D721Med (cell line): ENCODE data around the gene DOCK9.

Experiments
- DNase-seq: peaks from one replicate; pipeline ENCODE4 v3.0.0; 2011; ENCODE audit warnings: low spot score; ENCODE audit not compliant: insufficient read length
- FAIRE-seq: peaks from 2 replicates; lab custom pipeline; 2011; peaks lifted over from hg19 to GRCh38; lab: Jason Lieb, UNC
- CTCF ChIP-seq: IDR thresholded peaks from 2 replicates; pipeline ENCODE4 v1.5.1; 2012; ENCODE audit warnings: mild to moderate bottlenecking, control low read depth; ENCODE audit not compliant: insufficient read depth; ENCODE audit errors: missing control alignments

The DOCK9 gene

DNA sequence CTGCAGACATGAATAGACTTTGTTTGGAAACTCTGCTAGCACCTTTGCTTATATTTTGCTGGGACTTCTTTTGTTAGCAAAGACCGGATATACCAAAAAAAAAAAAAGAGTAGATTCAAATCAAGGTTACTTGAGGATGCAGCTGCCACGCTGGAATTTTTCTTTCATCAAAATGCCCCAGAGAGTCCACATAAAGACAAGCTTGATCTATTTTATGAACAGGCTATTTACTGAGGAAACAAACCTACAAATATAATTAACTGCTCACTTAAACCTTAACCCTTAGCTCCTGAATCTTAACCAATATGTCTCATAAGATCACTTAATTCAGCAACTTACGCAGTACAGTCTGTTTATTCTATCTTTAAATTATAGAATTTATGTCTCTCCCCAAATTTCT lies 27.1 kb upstream of the DOCK9 start:
- DNase-seq: no peak
- FAIRE-seq: no peak
- TF ChIP-seq CTCF: no peak

DNA sequence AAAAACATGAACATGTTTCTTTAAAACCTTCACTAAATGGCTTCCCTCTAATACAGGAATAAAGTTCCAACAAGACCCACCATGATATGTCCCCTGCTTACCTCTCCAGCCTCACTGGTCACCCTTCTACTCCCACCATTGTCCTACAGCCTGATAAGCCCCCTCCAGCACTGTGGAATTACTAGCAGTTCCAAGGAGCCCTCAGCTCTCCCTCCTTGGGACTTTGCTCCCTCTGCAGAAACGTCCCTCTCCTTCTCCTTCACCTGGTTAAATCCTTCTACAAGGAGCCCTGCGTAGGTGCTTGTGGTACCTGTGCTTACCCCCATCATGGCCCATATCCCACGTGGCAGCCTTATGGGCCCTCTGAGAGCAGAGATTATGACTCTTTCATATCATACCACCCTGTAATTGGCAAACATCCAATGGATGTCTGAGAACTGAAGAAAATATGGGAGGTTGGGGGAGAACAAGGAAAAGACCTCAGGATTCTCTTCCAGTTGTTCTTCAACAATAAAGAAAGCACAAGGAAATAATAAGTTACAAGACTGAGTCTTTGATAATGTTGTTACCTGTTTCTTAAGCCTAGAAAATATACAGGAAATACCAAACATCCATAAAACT lies 26.1 kb upstream of the DOCK9 start:
- no peak for TF ChIP-seq CTCF
- no peak for DNase-seq

DNA sequence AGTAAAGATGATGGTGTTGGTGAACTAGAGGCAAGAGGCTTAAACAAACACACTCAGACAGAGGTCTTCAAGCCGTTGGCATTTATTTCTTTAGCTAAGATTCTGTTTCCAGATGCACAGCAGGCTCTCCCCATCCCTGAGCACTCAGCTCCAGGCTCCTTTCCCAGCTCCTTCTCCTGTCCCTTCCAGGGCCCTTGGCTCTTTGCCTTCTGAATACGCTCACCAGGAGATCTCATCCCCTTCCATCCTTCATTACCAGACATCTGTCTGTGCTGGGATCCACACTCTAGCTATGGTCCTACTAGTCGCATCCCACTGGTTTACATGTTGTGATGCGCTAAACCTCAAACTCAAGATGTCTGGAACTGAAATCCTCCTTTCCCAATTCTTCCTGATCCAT lies 25.3 kb upstream of the DOCK9 start:
- no peak for TF ChIP-seq CTCF
- DNase-seq (no peak), FAIRE-seq (no peak)

More for the DNA sequence above, 26.1 kb upstream of the DOCK9 start:
- no peak for FAIRE-seq

DNA sequence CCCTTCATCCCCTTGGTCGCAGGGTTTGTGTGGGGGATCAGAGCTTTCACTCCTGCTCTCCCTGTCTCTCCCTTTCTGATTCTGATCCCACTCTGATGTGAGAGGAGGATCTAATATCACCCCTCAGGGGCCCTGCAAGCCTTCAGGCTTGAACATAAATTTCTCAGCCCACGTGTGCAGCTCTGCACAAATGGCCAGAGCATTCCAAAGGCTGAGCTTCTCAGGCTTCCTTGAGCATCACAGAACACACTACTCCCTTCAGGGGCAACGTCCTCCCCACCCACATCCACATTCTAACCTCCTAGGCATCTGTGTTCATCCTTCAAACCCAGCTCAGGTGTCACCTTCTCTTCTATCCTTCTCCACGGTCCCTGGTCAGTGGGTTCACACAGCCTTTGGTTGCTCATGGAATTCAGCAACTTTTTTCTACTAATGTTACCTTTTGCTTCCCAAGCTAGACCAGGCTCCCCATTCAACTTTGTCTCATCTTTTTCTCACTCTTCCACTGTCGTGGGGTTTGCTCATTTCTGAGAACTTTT lies 24.4 kb upstream of the DOCK9 start:
- FAIRE-seq (no peak), DNase-seq (no peak)
- no peak for TF ChIP-seq CTCF

- DNase-seq (no peak), FAIRE-seq (no peak)
- no peak for TF ChIP-seq CTCF
Observed at GRCh38 chr13:99000137-99000536, 22.3 kb upstream of the DOCK9 start.

DNA sequence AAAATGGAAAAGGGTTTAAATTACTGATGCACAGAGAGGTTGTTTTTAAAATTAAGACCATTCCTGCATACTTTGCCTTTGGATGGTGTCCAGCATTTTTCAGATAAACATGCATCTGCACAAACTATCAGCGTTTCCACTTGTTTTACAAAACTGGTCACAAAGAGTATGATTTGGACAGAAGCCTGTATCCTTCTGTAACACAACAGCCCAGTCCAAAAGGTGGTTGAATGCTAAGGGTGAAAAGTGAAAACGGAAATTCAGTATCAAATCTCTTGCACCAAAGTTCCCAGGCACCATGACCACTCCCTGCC lies 21.7 kb upstream of the DOCK9 start:
- no peak for TF ChIP-seq CTCF
- FAIRE-seq: no peak

DNA sequence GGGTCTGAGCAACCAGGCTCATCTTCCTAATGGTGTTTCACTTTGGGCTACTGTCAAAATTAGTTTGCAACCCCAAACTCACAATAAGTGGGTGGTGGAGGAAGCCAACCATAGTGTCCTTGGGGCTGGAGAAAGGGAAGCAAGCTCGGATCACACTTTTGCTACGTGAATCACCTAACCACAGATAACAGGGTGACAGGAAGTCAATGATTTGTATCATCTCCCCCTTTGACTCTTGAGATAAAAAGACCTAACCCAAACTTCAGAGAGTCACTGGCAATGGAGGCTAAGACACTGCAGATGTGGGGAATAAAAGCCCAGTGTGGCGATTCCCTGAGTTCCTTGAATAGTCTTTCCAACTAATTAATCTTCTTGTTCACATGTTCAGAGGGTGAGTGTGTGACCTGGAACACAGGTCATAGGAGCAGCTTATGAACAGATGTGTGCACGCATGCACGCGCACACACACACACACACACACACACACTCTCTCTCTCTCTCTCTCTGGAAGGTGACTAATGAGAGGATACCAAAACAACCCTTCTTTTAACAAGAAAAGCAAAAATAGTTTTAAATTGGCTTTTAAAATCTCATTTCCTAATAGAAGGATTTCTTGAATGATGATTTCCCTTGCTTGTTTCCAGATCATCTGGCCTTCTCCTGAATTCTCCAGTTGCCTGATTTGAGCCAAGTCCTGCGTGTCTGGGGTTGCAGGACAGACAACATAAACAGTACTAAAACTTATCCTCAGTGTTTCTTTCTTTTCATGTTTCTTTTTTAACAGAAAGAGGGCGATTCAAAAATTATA lies 21.2 kb upstream of the DOCK9 start:
- DNase-seq (no peak), FAIRE-seq (no peak)
- no peak for TF ChIP-seq CTCF

More for the DNA sequence above, 21.7 kb upstream of the DOCK9 start:
- no peak for DNase-seq
